Astrocyte of the spinal cord (primary cell): ENCODE results near the gene WDR74.
A peak's percentile ranks its signal among the peaks of the same experiment; 100 is the strongest.
"Not testable (repeated sequence)": the region's sequence is repeated elsewhere in the genome, so short reads cannot be mapped to it uniquely, and the experiment has no call there.

ENCODE experiments used
- DNase-seq: peaks from one replicate; pipeline ENCODE4 v3.0.0; 2011; ENCODE audit warnings: low read depth, low spot score
- H3K4me3 ChIP-seq: 2 replicates; pipeline ENCODE4 v1.5.1; 2011; ENCODE audit warnings: low read depth, mild to moderate bottlenecking, low read length, moderate library complexity
- in situ Hi-C: cut with HindIII; loops from 2 replicates; pipeline ENCODE4 v1.10.0; 2017; ENCODE audit warnings: low sequenced_read_pairs
- TF ChIP-seq, protein P1 (sequence below): IDR thresholded peaks from 2 replicates; pipeline ENCODE4 v1.5.1; 2012; ENCODE audit warnings: low read depth, mild to moderate bottlenecking, low read length, inconsistent platforms

WDR74 gene

DNA sequence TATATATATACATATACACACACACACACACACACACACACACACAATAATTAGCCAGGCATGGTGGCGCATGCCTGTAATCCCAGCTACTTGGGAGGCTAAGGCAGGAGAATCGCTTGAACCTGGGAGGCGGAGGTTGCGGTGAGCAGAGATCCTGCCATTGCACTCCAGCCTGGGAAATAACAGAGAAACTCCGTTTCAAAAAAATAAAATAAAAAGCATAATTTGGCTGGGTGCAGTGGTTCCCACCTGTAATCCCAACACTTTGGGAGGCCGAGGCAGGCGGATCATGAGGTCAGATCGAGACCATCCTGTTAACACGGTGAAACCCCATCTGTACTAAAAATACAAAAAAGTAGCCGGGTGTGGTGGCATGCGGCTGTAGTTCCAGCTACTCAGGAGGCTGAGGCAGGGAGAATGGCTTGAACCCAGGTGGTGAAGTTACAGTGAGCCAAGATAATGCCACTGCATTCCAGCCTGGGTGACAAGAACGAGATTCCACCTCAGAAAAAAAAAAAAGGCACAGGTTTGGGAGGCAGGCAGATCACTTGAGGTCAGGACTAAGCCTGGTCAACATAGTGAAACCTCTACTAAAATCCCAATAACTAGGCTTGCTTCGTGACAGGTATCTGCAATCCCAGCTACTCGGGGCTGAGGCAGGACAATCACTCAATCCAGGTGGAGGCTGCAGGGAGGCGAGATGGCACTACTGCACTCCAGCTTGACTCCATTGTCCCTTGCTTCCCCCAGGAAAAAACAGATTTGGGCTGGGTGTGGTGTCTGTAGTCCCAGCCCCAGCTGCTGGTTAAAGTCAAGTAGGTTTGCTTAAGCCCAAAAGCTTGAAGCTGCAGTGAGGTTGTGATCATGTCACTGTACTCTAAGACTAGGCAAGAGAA is 11.8 kb upstream of the WDR74 start:
- no peak overlapping the region for H3K4me3 ChIP-seq
- in situ Hi-C loops: no loop called here
- no peak for DNase-seq
- TF ChIP-seq, protein P1, sequence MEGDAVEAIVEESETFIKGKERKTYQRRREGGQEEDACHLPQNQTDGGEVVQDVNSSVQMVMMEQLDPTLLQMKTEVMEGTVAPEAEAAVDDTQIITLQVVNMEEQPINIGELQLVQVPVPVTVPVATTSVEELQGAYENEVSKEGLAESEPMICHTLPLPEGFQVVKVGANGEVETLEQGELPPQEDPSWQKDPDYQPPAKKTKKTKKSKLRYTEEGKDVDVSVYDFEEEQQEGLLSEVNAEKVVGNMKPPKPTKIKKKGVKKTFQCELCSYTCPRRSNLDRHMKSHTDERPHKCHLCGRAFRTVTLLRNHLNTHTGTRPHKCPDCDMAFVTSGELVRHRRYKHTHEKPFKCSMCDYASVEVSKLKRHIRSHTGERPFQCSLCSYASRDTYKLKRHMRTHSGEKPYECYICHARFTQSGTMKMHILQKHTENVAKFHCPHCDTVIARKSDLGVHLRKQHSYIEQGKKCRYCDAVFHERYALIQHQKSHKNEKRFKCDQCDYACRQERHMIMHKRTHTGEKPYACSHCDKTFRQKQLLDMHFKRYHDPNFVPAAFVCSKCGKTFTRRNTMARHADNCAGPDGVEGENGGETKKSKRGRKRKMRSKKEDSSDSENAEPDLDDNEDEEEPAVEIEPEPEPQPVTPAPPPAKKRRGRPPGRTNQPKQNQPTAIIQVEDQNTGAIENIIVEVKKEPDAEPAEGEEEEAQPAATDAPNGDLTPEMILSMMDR: no peak

DNA sequence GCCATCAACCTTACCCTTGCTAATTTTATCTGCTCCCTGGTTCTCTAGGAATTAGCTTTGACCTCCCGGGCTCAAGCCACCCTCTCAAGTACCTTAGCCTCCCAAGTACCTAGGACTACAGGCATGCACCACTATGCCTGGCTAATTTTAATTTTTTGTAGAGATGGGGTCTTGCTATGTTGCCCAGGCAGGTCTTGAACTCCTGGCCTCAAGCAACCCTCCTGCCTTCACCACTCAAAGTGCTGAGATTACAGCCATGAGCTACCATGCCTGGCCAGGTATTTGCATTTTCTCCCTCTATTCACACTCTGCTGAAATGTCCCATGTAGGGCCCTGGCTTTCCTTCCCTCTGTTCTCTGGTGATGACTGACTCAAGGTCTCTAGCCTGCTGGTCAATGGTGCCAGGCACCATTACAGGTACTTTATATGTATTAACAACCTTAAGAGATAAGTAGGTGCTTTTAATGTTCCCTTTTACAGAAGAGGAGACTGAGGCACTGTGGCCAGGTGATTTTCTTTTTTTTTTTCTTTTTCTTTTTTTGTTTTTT is 8.5 kb upstream of the WDR74 start:
- no peak for DNase-seq
- TF ChIP-seq, protein P1: no peak
- in situ Hi-C loops: no loop called here
- no peak overlapping the region for H3K4me3 ChIP-seq

DNA sequence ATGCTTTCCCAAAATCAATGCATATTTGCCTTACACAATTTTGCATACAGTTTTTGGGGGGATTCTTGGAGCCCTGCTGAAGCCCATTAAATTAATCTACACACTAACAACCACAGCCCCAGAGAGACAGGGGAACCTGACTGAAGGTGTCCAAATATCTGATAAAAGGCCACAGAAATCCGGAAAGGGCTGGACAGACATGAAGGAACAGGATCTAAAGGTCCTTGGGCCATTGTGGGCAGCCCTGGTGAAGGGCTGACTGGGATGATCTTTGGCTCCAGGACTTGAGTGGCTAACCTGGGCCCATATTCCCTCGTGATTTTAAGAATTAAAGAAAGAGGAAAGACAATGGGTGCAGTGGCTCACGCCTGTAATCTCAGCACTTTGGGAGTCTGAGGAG is 6.8 kb upstream of the WDR74 start:
- TF ChIP-seq, protein P1: no peak
- in situ Hi-C loops: no loop called here

DNA sequence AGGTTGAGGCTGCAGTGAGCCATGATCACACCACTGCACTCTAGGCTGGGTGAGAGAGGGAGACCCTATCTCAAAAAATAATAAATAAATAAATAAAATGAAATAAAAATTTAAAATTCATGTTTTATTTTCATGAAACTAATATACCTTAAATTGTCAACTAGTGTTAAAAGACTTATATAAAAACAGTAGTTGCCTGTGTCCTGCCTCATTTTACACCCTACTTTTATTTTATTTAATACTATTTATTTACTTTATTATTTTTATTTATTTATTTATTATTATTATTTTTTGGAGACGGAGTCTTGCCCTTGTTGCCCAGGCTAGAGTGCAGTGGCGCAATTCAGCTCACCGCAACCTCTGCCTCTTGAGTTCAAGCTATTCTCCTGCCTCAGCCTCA is 4.8 kb upstream of the WDR74 start:
- in situ Hi-C loops: no loop called here
- TF ChIP-seq, protein P1: no peak
- DNase-seq: no peak
- H3K4me3 ChIP-seq: no peak overlapping the region

More for the DNA sequence above, 6.8 kb upstream of the WDR74 start:
- H3K4me3 ChIP-seq: no peak overlapping the region
- no peak for DNase-seq

DNA sequence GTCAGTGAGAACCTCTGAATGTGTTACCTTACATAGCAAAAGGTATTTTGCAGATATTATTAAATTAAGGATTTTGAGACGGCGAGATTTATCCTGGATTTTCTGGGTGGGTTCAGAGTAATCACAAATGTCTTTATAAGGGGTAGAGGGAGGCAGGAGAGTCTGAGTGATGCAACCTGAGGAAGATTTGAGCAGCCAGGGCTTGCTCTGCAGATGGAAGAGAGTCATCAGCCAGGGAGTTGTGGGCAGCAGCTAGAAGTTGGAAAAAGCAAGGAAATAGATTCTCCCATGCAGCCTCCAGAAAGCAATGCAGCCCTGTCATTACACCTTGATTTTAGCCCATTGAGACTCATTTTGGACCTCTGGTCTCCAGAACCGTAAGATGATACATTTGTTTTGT is 4.1 kb upstream of the WDR74 start:
- DNase-seq: no peak
- H3K4me3 ChIP-seq: no peak overlapping the region
- in situ Hi-C loops: no loop called here
- TF ChIP-seq, protein P1: no peak

DNA sequence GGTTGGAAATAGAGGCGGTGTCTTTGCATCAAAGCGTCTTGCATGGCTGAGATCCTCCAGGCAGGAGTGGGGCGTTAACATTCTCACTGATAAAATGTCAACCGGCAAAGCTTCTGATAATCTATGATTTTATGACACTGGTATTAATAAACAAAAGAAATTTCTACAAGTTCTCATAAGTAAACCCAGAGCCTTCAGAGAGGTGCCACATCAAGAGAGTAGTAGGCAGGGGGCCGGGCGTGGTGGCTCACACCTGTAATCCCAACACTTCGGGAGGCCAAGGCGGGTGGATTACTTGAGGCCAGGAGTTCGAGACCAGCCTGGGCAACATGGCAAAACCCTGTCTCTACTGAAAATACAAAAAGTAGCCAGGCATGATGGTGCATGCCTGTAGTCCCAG is 3.5 kb upstream of the WDR74 start:
- DNase-seq, in situ Hi-C loops, H3K4me3 ChIP-seq: not testable (repeated sequence)

DNA sequence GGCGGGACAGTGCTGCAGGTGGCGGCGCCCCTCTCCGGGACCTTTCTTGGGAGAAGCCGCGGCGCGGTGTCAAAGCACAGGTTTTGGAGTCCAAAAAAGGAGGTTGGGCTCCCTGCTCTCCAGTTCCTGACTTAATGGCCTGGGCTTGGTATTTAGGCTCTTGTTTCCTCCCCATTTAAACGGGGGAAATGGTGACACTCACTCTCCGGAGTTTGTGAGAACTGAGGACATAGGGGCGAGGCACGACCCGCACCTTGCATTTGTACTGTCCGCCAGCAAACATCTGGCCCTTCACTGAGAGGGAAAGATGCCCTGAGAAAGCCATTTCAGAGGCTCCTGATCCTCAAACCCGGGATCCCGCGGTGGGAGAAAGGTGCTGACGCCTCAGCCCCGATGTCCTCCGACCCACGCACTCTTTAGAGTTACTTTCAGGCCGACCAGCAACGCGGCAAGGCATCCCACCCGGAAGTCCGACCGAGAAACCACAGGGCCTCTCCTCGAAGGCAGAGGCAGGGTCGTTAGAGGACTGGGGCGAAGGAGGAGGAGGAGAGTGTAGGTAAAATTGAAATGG is 2.9 kb upstream of the WDR74 start:
- H3K4me3 ChIP-seq: peak overlapping the region; percentile 26
- TF ChIP-seq, protein P1: no peak
- in situ Hi-C loops: no loop called here
- DNase-seq: no peak
